Loucy (cell line): ENCODE results near the gene CYP21A2.

Source experiments
- CTCF ChIP-seq: fragments of 200-600 bp; sonication (generic); conservative IDR thresholded peaks from 2 replicates; pipeline ENCODE4 v1.5.1; 2014; ENCODE audit warnings: mild to moderate bottlenecking, antibody characterized with exemption, low read length
- EZH2phosphoT487 ChIP-seq: fragments of 200-600 bp; IDR thresholded peaks from 2 replicates; pipeline ENCODE4 v1.6.1; 2018; ENCODE audit warnings: antibody characterized with exemption, mild to moderate bottlenecking, moderate library complexity, borderline replicate concordance

- TF ChIP-seq CTCF: no peak
- TF ChIP-seq EZH2phosphoT487: no peak
Observed at GRCh38 chr6:32058511-32058963, 20.3 kb downstream of the CYP21A2 start.
